Nephron progenitor cell (in vitro differentiated cells): ENCODE results near the gene PLCB2.

Experiments used
- DNase-seq: peaks from one replicate; pipeline ENCODE4 v3.0.0; 2021
- H3K27ac Mint-ChIP-seq: 2 replicates; pipeline ENCODE4 v1.8.0; 2021; ENCODE audit warnings: mild to moderate bottlenecking, moderate library complexity, mixed read lengths
- H3K27me3 Mint-ChIP-seq: 2 replicates; pipeline ENCODE4 v1.8.0; 2021; ENCODE audit warnings: mild to moderate bottlenecking, low read depth, mixed read lengths; ENCODE audit not compliant: poor library complexity
- H3K36me3 Mint-ChIP-seq: 2 replicates; pipeline ENCODE4 v1.8.0; 2021; ENCODE audit warnings: low read depth, mixed read lengths
- H3K4me1 Mint-ChIP-seq: 2 replicates; pipeline ENCODE4 v1.8.0; 2021; ENCODE audit warnings: mixed read lengths
- H3K4me3 Mint-ChIP-seq: 2 replicates; pipeline ENCODE4 v1.8.0; 2021; ENCODE audit warnings: mild to moderate bottlenecking, moderate library complexity, mixed read lengths
- H3K9me3 Mint-ChIP-seq: 2 replicates; pipeline ENCODE4 v1.8.0; 2021; ENCODE audit warnings: mild to moderate bottlenecking, moderate library complexity, mixed read lengths
- CTCF ChIP-seq: fragments of 200-600 bp; sonication (generic); IDR thresholded peaks from 2 replicates; pipeline ENCODE4 v1.5.0; 2021; ENCODE audit warnings: antibody characterized with exemption

PLCB2 gene

GRCh38 chr15:40343512-40343911 lies 35.8 kb upstream of the PLCB2 start:
- DNase-seq: no peak
- no peak overlapping the region for H3K27ac Mint-ChIP-seq
- H3K4me1 Mint-ChIP-seq: peaks cover 33% of the 10 kb centered on the region

DNA sequence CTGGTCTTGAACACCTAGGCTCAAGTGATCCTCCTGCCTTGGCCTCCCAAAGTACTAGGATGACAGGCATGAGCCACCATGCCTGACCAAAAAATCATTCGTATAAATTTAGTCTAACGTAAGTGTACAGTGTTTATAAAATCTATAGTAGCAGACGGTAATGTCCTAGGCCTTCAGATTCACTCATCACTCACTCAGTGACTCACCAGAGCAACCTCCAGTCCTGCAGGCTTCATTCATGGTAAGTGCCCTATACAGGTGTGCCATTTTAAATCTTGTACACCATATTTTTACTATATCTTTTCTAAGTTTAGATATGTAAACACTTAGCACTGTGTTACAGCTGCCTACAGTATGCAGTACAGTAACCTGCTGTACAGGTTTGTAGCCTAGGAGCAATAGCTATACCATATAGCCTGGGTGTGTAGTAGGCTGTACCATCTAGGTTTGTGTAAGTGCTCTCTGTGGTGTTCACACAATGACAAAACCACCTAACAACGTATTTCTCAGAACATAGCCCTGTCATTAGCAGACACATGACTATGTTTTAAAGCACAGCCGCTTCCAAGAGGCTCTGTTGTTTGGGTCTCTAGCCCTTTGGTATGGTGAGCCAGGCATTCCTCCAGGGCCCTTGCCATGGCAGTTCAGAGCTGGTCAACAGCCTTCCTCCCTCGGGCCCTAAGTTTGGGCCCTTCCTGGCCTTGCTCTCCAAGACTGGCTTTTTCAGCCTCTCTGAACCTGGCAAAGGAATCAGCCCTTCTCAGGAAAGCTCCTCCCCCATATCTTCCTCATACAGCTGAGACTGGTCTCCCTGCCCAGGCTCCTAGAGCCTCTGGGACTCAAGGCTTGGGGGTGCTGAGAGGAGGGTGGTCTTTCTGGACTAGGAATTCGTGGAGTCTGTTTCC lies 34.9 kb upstream of the PLCB2 start:
- Mint-ChIP-seq H3K9me3 (no peaks in the 10 kb centered on the region), H3K27me3 (peaks cover 15% of the 10 kb centered on the region), H3K36me3 (no peaks in the 10 kb centered on the region), H3K27ac (no peak overlapping the region), H3K4me3 (no peak overlapping the region), H3K4me1 (peaks cover 41% of the 10 kb centered on the region)
- DNase-seq: no peak
- no peak for TF ChIP-seq CTCF

More at GRCh38 chr15:40343512-40343911, 35.8 kb upstream of the PLCB2 start:
- Mint-ChIP-seq H3K36me3 (no peaks in the 10 kb centered on the region), H3K27me3 (peaks cover 15% of the 10 kb centered on the region), H3K9me3 (no peaks in the 10 kb centered on the region), H3K4me3 (no peak overlapping the region)
- TF ChIP-seq CTCF: no peak

DNA sequence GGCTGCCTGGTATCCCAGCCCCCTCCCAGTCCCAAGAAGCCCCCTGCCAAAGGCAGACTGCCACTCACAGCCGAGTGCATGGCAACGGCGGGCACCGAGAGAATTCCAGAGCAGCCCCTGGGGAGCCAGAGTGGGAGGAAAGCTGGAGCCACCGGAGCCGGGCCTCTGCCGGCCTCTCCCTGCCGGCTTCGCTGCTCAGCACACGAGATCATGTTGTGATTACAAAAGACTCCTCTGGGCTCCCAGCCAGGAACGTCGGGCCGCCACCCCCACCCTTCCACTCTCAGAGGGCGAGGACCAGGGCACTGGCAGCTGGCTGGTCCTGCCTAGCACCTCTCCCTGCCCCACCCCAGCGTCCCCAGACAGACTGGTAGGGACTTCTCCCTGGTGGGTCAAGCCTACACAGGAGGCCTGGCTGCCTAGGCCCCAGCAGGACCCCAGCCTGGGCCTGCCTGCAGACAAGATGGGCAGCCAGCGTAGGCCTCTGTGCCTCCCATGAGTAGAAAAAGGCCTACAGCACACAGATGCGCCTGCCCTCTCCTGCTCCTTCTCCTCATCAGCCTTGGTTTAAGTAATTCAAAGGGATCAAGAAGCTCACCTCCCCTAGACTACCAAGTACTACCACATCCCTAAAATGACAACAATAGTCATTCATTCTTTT lies 33.1 kb upstream of the PLCB2 start, which contains the start of gene CCDC9B:
CCDC9B (minus strand) TSS at position 200 of the 661 bp plus-strand sequence; CDS start at position 80, 120 bp downstream.
- H3K4me1 Mint-ChIP-seq: peaks cover 45% of the 10 kb centered on the region
- no peak within 1 kb of the TSS for H3K4me3 Mint-ChIP-seq
- H3K36me3 Mint-ChIP-seq: no peaks in the 10 kb centered on the region
- peak within 1 kb of the TSS; percentile 88 for H3K27ac Mint-ChIP-seq
- no peak for TF ChIP-seq CTCF
- peaks cover 13% of the 10 kb centered on the region for H3K27me3 Mint-ChIP-seq
- peak; percentile 46 for DNase-seq
- no peaks in the 10 kb centered on the region for H3K9me3 Mint-ChIP-seq

- H3K9me3 Mint-ChIP-seq: no peaks in the 10 kb centered on the region
- peaks cover 49% of the 10 kb centered on the region for H3K4me1 Mint-ChIP-seq
- peaks cover 15% of the 10 kb centered on the region for H3K27me3 Mint-ChIP-seq
- peak; percentile 61 for DNase-seq
- TF ChIP-seq CTCF: no peak
- peak overlapping the region; percentile 88 for H3K27ac Mint-ChIP-seq
- H3K36me3 Mint-ChIP-seq: no peaks in the 10 kb centered on the region
- no peak overlapping the region for H3K4me3 Mint-ChIP-seq
Measured at GRCh38 chr15:40340038-40340739, 32.5 kb upstream of the PLCB2 start.

- DNase-seq: no peak
- Mint-ChIP-seq H3K4me1 (peaks cover 49% of the 10 kb centered on the region), H3K27ac (peak overlapping the region; percentile 88), H3K36me3 (no peaks in the 10 kb centered on the region), H3K9me3 (no peaks in the 10 kb centered on the region), H3K27me3 (peaks cover 15% of the 10 kb centered on the region), H3K4me3 (no peak overlapping the region)
- no peak for TF ChIP-seq CTCF
Measured at GRCh38 chr15:40339621-40339945, 31.8 kb upstream of the PLCB2 start.
